Measurements from ENCODE around the gene DKK3. TPM values are rescaled to one million over a fixed set of nuclear protein-coding genes. Genes with fewer than 3 reads are reported as not detected.

DKK3 gene
- total and polyA plus RNA-seq, 5 donors = 2,307 to 3,299 (median 2,883) TPM

Other genes starting within 250 kb of the DKK3 start
- gene USP47, start 166.7 kb downstream of the DKK3 start, total RNA-seq = 10 to 100 TPM; 51.7 to 57.3 (median 54.7) TPM
- gene USP47, start 166.7 kb downstream of the DKK3 start, polyA plus RNA-seq = 35.3 TPM
- gene MICAL2, start 102.0 kb upstream of the DKK3 start, total RNA-seq = 100 to 1,000 TPM in 1 of 4 donors, 10 to 100 TPM in 3; 92.1 to 115 (median 95.1) TPM
- 62.9 TPM for gene MICAL2, start 102.0 kb upstream of the DKK3 start, polyA plus RNA-seq